WTC11 (cell line): ENCODE measurements around the gene PPARA. TPM values are rescaled to one million over a fixed set of nuclear protein-coding genes. Genes with fewer than 3 reads are reported as not detected.

Experiments
- ATAC-seq: fragments of 200-7000 bp; cut with Tn5 transposase; 2 replicates; pipeline ENCODE4 v1.10.0; 2021; ENCODE audit warnings: mild to moderate bottlenecking, moderate library complexity
- CTCF ChIA-PET: fragments of 300-600 bp; sonication (Branson Sonifier 250); formaldehyde crosslinking; loops from one replicate; lab custom pipeline; 2021; ENCODE audit warnings: antibody characterized with exemption; lab: Charles Lee
- POLR2A ChIA-PET: fragments of 350-600 bp; sonication (Branson Sonifier 250); formaldehyde crosslinking; loops from one replicate; lab custom pipeline; 2021; ENCODE audit warnings: antibody characterized with exemption; lab: Charles Lee
- DNase-seq: peaks from one replicate; pipeline ENCODE4 v3.0.0; 2021; ENCODE audit warnings: low spot score
- H3K27ac Mint-ChIP-seq: 2 replicates; pipeline ENCODE4 v1.8.0; 2021; ENCODE audit warnings: mixed read lengths
- H3K27me3 Mint-ChIP-seq: 2 replicates; pipeline ENCODE4 v1.8.0; 2021; ENCODE audit warnings: low read depth, mild to moderate bottlenecking, moderate library complexity, mixed read lengths
- H3K36me3 Mint-ChIP-seq: 2 replicates; pipeline ENCODE4 v1.8.0; 2021; ENCODE audit warnings: mixed read lengths
- H3K4me1 Mint-ChIP-seq: 2 replicates; pipeline ENCODE4 v1.8.0; 2022; ENCODE audit warnings: mixed read lengths
- H3K4me3 Mint-ChIP-seq: 2 replicates; pipeline ENCODE4 v1.8.0; 2021; ENCODE audit warnings: mild to moderate bottlenecking, moderate library complexity, mixed read lengths
- H3K9me3 Mint-ChIP-seq: 2 replicates; pipeline ENCODE4 v1.8.0; 2021; ENCODE audit warnings: mixed read lengths
- PRDM15 ChIP-seq: sonication (generic); formaldehyde crosslinking; IDR thresholded peaks from 2 replicates; pipeline ENCODE4 v1.8.0; 2022; ENCODE audit warnings: missing genetic modification reagents
- STAT6 ChIP-seq: sonication (generic); formaldehyde crosslinking; conservative IDR thresholded peaks from 2 replicates; pipeline ENCODE4 v1.8.1; 2023; ENCODE audit warnings: mild to moderate bottlenecking, low read depth, missing genetic modification reagents, moderate library complexity
- TCF7 ChIP-seq: sonication (generic); formaldehyde crosslinking; IDR thresholded peaks from 2 replicates; pipeline ENCODE4 v1.8.0; 2022; ENCODE audit warnings: mild to moderate bottlenecking, low read depth, missing genetic modification reagents, moderate library complexity
- ZNF425 ChIP-seq: fragments of 250-450 bp; sonication (Bioruptor Pico); conservative IDR thresholded peaks from 2 replicates; pipeline ENCODE4 v1.9.0; 2021; ENCODE audit warnings: mild to moderate bottlenecking
- total RNA-seq: library from RNA; stranded (reverse); gene quantifications from 3 replicates; pipeline ENCODE4 v1.2.3, GENCODE V29; 2021
- TF ChIP-seq, protein P1 (sequence below): sonication (generic); formaldehyde crosslinking; IDR thresholded peaks from 2 replicates; pipeline ENCODE4 v1.8.1; 2023; ENCODE audit warnings: mild to moderate bottlenecking, missing genetic modification reagents, borderline replicate concordance
- TF ChIP-seq, protein P2 (sequence below): sonication (generic); formaldehyde crosslinking; IDR thresholded peaks from 2 replicates; pipeline ENCODE4 v1.8.1; 2022; ENCODE audit warnings: missing genetic modification reagents, borderline replicate concordance

The PPARA gene
- total RNA-seq, 1 experiment from 2014 or later: 9.3 TPM

DNA sequence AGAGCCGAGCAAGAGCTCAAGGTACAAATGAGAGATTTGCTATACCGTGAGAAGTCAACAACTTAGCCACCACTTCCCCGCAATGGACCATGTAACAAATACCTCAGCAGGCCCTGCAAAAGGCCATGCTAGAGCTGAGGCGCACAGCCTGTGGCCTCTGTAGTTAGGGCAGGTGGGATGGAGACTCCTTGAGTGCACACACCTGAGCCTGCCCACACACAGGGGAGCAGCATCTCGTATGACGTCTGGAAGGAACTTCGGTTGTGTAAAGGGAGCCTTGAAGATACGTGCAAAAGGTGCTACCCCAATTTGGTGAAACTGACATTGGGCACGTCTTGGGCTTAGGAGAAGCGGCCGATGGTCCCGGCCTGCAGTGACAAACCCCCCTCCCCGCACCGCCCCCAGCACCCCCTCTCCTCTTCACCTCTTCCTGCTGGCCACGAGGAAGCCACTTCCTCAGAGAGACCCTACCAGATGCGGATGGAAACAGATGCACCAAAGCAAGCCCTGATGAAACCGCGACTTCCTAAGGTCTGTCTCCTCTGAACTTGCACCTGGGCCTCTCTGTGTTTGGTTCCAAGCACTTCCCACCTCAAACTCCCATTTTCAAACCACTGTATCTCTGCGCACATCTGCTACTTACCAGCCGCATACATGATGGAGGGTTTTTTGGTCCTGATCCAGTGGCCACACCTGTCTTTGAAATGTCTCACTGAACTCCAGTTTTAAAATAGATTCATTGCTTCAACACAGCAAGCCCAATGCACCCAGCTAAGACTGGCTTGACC, 89.1 kb downstream of the PPARA start (continued):
- TF ChIP-seq, protein P1, sequence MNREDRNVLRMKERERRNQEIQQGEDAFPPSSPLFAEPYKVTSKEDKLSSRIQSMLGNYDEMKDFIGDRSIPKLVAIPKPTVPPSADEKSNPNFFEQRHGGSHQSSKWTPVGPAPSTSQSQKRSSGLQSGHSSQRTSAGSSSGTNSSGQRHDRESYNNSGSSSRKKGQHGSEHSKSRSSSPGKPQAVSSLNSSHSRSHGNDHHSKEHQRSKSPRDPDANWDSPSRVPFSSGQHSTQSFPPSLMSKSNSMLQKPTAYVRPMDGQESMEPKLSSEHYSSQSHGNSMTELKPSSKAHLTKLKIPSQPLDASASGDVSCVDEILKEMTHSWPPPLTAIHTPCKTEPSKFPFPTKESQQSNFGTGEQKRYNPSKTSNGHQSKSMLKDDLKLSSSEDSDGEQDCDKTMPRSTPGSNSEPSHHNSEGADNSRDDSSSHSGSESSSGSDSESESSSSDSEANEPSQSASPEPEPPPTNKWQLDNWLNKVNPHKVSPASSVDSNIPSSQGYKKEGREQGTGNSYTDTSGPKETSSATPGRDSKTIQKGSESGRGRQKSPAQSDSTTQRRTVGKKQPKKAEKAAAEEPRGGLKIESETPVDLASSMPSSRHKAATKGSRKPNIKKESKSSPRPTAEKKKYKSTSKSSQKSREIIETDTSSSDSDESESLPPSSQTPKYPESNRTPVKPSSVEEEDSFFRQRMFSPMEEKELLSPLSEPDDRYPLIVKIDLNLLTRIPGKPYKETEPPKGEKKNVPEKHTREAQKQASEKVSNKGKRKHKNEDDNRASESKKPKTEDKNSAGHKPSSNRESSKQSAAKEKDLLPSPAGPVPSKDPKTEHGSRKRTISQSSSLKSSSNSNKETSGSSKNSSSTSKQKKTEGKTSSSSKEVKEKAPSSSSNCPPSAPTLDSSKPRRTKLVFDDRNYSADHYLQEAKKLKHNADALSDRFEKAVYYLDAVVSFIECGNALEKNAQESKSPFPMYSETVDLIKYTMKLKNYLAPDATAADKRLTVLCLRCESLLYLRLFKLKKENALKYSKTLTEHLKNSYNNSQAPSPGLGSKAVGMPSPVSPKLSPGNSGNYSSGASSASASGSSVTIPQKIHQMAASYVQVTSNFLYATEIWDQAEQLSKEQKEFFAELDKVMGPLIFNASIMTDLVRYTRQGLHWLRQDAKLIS (CRISPR knock-in tag): no peak

GRCh38 chr22:46240073-46240472, 89.7 kb downstream of the PPARA start:
- CTCF ChIA-PET: no interaction called here

More at GRCh38 chr22:46240073-46240472, 89.7 kb downstream of the PPARA start:
- no peaks in the 10 kb centered on the region for H3K27me3 Mint-ChIP-seq
- no peak for TF ChIP-seq ZNF425 (CRISPR knock-in tag)
- TF ChIP-seq STAT6 (CRISPR knock-in tag): no peak
- TF ChIP-seq TCF7 (CRISPR knock-in tag): no peak
- no peak for TF ChIP-seq PRDM15
- TF ChIP-seq, protein P2, sequence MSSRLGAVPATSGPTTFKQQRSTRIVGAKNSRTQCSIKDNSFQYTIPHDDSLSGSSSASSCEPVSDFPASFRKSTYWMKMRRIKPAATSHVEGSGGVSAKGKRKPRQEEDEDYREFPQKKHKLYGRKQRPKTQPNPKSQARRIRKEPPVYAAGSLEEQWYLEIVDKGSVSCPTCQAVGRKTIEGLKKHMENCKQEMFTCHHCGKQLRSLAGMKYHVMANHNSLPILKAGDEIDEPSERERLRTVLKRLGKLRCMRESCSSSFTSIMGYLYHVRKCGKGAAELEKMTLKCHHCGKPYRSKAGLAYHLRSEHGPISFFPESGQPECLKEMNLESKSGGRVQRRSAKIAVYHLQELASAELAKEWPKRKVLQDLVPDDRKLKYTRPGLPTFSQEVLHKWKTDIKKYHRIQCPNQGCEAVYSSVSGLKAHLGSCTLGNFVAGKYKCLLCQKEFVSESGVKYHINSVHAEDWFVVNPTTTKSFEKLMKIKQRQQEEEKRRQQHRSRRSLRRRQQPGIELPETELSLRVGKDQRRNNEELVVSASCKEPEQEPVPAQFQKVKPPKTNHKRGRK: no peak
- TF ChIP-seq, all 79 proteins: peak for 0
- ATAC-seq (no peak), DNase-seq (no peak)
- H3K27ac Mint-ChIP-seq: no peak overlapping the region
- no peak overlapping the region for H3K4me3 Mint-ChIP-seq
- H3K9me3 Mint-ChIP-seq: no peaks in the 10 kb centered on the region
- POLR2A ChIA-PET: no interaction called here
- H3K36me3 Mint-ChIP-seq: peaks cover 6% of the 10 kb centered on the region; the same call in 1 of the 2 replicates
- H3K4me1 Mint-ChIP-seq: no peaks in the 10 kb centered on the region
